Measurements from ENCODE around the gene TAS2R8. TPM values are rescaled to one million over a fixed set of nuclear protein-coding genes. Genes with fewer than 3 reads are reported as not detected.

Gene TAS2R8
- total and polyA plus RNA-seq, 11 donors: 0.50 TPM; not detected in 10

- H3K9me3 ChIP-seq: no peaks in the 10 kb centered on the region
- DNase-seq (no peak), ATAC-seq (no peak)
- TF ChIP-seq POLR2A (IDR thresholded peaks at IDR 0.05): no peak
- TF ChIP-seq, protein P1, sequence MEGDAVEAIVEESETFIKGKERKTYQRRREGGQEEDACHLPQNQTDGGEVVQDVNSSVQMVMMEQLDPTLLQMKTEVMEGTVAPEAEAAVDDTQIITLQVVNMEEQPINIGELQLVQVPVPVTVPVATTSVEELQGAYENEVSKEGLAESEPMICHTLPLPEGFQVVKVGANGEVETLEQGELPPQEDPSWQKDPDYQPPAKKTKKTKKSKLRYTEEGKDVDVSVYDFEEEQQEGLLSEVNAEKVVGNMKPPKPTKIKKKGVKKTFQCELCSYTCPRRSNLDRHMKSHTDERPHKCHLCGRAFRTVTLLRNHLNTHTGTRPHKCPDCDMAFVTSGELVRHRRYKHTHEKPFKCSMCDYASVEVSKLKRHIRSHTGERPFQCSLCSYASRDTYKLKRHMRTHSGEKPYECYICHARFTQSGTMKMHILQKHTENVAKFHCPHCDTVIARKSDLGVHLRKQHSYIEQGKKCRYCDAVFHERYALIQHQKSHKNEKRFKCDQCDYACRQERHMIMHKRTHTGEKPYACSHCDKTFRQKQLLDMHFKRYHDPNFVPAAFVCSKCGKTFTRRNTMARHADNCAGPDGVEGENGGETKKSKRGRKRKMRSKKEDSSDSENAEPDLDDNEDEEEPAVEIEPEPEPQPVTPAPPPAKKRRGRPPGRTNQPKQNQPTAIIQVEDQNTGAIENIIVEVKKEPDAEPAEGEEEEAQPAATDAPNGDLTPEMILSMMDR (IDR thresholded peaks at IDR 0.05): no peak
- no peaks in the 10 kb centered on the region for H3K36me3 ChIP-seq
- H3K27me3 ChIP-seq: peaks cover 0 to under 1% (median 0%) of the 10 kb centered on the region in 9 donors
- no peak overlapping the region for H3K4me3 ChIP-seq
- no peaks in the 10 kb centered on the region for H3K4me1 ChIP-seq
- intact Hi-C loops (cut with DNase I): no loop called here
- H3K27ac ChIP-seq: no peak overlapping the region
- 79 to 85% (median 82%) methylated on average over 5 of the region's 5 CpGs for WGBS, 4 donors
Measured at GRCh38 chr12:10783252-10783651, 23.8 kb downstream of the TAS2R8 start.

- TF ChIP-seq, protein P1 (IDR thresholded peaks at IDR 0.05): no peak
- no peak for TF ChIP-seq POLR2A (IDR thresholded peaks at IDR 0.05)
- H3K27me3 ChIP-seq: peaks cover 0 to 10% (median 0%) of the 10 kb centered on the region in 9 donors
- no peak overlapping the region for H3K4me3 ChIP-seq
- WGBS, 4 donors: 73 to 88% (median 80%) methylated on average over 2 of the region's 2 CpGs
- ATAC-seq (no peak), DNase-seq (no peak)
- intact Hi-C loops (cut with DNase I): loop anchor here in 1 of 10 donors (5.0 kb wide), 1 partner anchor 693 kb away; no protein-coding TSS in a partner anchor
- H3K27ac ChIP-seq: no peak overlapping the region
- H3K36me3 ChIP-seq: no peaks in the 10 kb centered on the region
- no peaks in the 10 kb centered on the region for H3K4me1 ChIP-seq
- H3K9me3 ChIP-seq: no peaks in the 10 kb centered on the region
Measured at GRCh38 chr12:10779103-10779502, 28.0 kb downstream of the TAS2R8 start.

DNA sequence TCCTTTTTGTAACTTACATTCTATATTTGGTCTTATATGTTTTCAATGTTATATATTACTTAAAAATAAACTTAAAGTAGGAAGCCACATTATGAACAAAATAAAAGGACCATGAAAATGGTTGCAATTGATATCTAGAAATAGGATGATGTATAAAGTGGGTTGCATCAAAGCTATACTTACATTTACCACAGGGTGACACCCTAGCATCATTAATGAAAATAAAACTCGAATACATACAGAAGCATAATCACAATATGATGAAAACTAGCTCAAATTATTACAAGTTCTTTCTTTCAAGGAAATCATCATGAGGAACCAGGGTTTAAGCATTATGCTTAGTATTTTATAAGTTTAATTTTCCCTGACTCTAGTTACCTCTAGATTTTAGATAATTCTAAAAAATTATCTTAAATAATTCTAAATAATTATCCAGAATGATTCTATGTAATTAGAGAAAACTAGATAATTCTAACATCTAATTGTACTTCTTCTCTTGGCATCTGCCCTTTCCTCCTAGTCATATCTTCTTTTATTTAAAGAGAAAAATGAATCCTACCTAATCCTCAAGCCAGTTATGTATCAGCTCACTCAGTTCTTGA, 35.9 kb downstream of the TAS2R8 start:
- no peaks in the 10 kb centered on the region for H3K9me3 ChIP-seq
- H3K4me3 ChIP-seq: no peak overlapping the region
- H3K27me3 ChIP-seq: peaks cover 0 to 46% (median 13%) of the 10 kb centered on the region in 9 donors
- no peak for DNase-seq
- intact Hi-C loops (cut with DNase I): loop anchor here in 9 of 10 donors (1.0 to 5.0 kb wide), 6 partner anchors 426 to 716 kb away; no protein-coding TSS in a partner anchor
- 0 to 3% (median 2%) methylated on average over 1 of the region's 1 CpG for WGBS, 4 donors
- no peaks in the 10 kb centered on the region for H3K36me3 ChIP-seq
- ATAC-seq: no peak
- TF ChIP-seq POLR2A (IDR thresholded peaks at IDR 0.05): no peak
- TF ChIP-seq, protein P1 (IDR thresholded peaks at IDR 0.05): peak; percentile 53 to 87 (median 72)
- no peak overlapping the region for H3K27ac ChIP-seq
- no peaks in the 10 kb centered on the region for H3K4me1 ChIP-seq

- intact Hi-C loops (cut with DNase I): no loop called here
- peaks cover 0 to 20% (median 0%) of the 10 kb centered on the region in 9 donors for H3K27me3 ChIP-seq
- DNase-seq (no peak), ATAC-seq (no peak)
- no peak for TF ChIP-seq POLR2A (IDR thresholded peaks at IDR 0.05)
- TF ChIP-seq, protein P1 (IDR thresholded peaks at IDR 0.05): no peak
- H3K4me1 ChIP-seq: no peaks in the 10 kb centered on the region
- H3K4me3 ChIP-seq: no peak overlapping the region
- H3K9me3 ChIP-seq: peaks cover 0 to 21% (median 11%) of the 10 kb centered on the region in 12 donors
- no peak overlapping the region for H3K27ac ChIP-seq
- no peaks in the 10 kb centered on the region for H3K36me3 ChIP-seq
- WGBS, 4 donors: 15 to 35% (median 24%) methylated on average over 2 of the region's 2 CpGs
Measured at GRCh38 chr12:10759657-10760056, 47.4 kb downstream of the TAS2R8 start.
